ENCODE data around the gene P2RX7. TPM values are rescaled to one million over a fixed set of nuclear protein-coding genes. Genes with fewer than 3 reads are reported as not detected.
"Not testable (repeated sequence)": the region's sequence is repeated elsewhere in the genome, so short reads cannot be mapped to it uniquely, and the experiment has no call there.

The P2RX7 gene
- total RNA-seq, 4 donors from 2014 or later, result 0.35 to 0.46 (median 0.41) TPM; not detected in 1

GRCh38 chr12:121229826-121230537 lies 97.3 kb downstream of the P2RX7 start:
- H3K36me3 ChIP-seq; H3K9me3 ChIP-seq; in situ Hi-C loops (cut with MboI; ENCODE audit: low sequenced_read_pairs in 4 of 4); intact Hi-C loops (cut with DNase I; ENCODE audit: low total_unique reads); H3K4me1 ChIP-seq; H3K27me3 ChIP-seq; H3K4me3 ChIP-seq; H3K27ac ChIP-seq: not testable (repeated sequence)
- DNase-seq (peak in 1 of 2 donors; percentile 36), ATAC-seq (peak; percentile 60 to 72)
- TF ChIP-seq CTCF (IDR thresholded peaks at IDR 0.05 in 4 of 5, conservative IDR thresholded peaks at IDR 0.05 in 1 of 5), result peak; percentile 45 to 77 (median 60)

GRCh38 chr12:121230538-121230907 lies 97.8 kb downstream of the P2RX7 start:
- intact Hi-C loops (cut with DNase I; ENCODE audit: low total_unique reads), result no loop called here
- H3K4me1 ChIP-seq, result no peaks in the 10 kb centered on the region
- no peaks in the 10 kb centered on the region for H3K9me3 ChIP-seq
- no peak for DNase-seq
- TF ChIP-seq CTCF (IDR thresholded peaks at IDR 0.05 in 4 of 5, conservative IDR thresholded peaks at IDR 0.05 in 1 of 5), result no peak
- TF ChIP-seq POLR2A (IDR thresholded peaks at IDR 0.05), result no peak
- H3K27me3 ChIP-seq, result no peaks in the 10 kb centered on the region
- in situ Hi-C loops (cut with MboI; ENCODE audit: low sequenced_read_pairs in 4 of 4), result no loop called here
- no peak for ATAC-seq
- no peaks in the 10 kb centered on the region for H3K36me3 ChIP-seq
- H3K4me3 ChIP-seq, result no peak overlapping the region
- no peak overlapping the region for H3K27ac ChIP-seq

- no peak for TF ChIP-seq POLR2A (IDR thresholded peaks at IDR 0.05)
- no peak for TF ChIP-seq CTCF (IDR thresholded peaks at IDR 0.05 in 4 of 5, conservative IDR thresholded peaks at IDR 0.05 in 1 of 5)
- H3K9me3 ChIP-seq, result no peaks in the 10 kb centered on the region
- H3K4me1 ChIP-seq, result no peaks in the 10 kb centered on the region
- intact Hi-C loops (cut with DNase I; ENCODE audit: low total_unique reads), result no loop called here
- H3K27me3 ChIP-seq, result no peaks in the 10 kb centered on the region
- no peak overlapping the region for H3K4me3 ChIP-seq
- H3K36me3 ChIP-seq, result peaks cover 0 to 5% of the 10 kb centered on the region in 2 donors
- no peak overlapping the region for H3K27ac ChIP-seq
- DNase-seq (no peak), ATAC-seq (no peak)
- in situ Hi-C loops (cut with MboI; ENCODE audit: low sequenced_read_pairs in 4 of 4), result no loop called here
Measured at GRCh38 chr12:121232163-121232562, 99.5 kb downstream of the P2RX7 start.

GRCh38 chr12:121232977-121233627 lies 100.4 kb downstream of the P2RX7 start:
- intact Hi-C loops (cut with DNase I; ENCODE audit: low total_unique reads), result no loop called here

More at GRCh38 chr12:121232977-121233627, 100.4 kb downstream of the P2RX7 start:
- Histone ChIP-seq H3K27me3 (no peaks in the 10 kb centered on the region), H3K4me1 (no peaks in the 10 kb centered on the region), H3K36me3 (peaks cover 0 to 5% of the 10 kb centered on the region in 2 donors), H3K27ac (no peak overlapping the region), H3K4me3 (no peak overlapping the region), H3K9me3 (no peaks in the 10 kb centered on the region)
- in situ Hi-C loops (cut with MboI; ENCODE audit: low sequenced_read_pairs in 4 of 4), result no loop called here
- no peak for ATAC-seq
- TF ChIP-seq CTCF (IDR thresholded peaks at IDR 0.05 in 4 of 5, conservative IDR thresholded peaks at IDR 0.05 in 1 of 5), result no peak
- TF ChIP-seq POLR2A (IDR thresholded peaks at IDR 0.05), result no peak
- no peak for DNase-seq

All from gastrocnemius medialis (tissue), 4 donors.